HG03521 (cell line): ENCODE results near the gene SP100.
"Not testable (repeated sequence)": the region's sequence is repeated elsewhere in the genome, so short reads cannot be mapped to it uniquely, and the experiment has no call there.

Experiments
- ATAC-seq: cut with Tn5 transposase; IDR thresholded peaks from one replicate; pipeline ENCODE4 v1.9.1; 2021; ENCODE audit warnings: mild to moderate bottlenecking, moderate library complexity; ENCODE audit not compliant: unreplicated experiment

The SP100 gene

GRCh38 chr2:230455005-230455684, 39.1 kb downstream of the SP100 start:
- ATAC-seq: no peak

- ATAC-seq: no peak
These were observed 41.2 kb downstream of the SP100 start for GRCh38 chr2:230457073-230457768.

GRCh38 chr2:230457793-230458192, 41.8 kb downstream of the SP100 start:
- no peak for ATAC-seq

GRCh38 chr2:230459216-230459615, 43.2 kb downstream of the SP100 start:
- ATAC-seq: no peak

GRCh38 chr2:230471074-230471473, 55.1 kb downstream of the SP100 start:
- ATAC-seq: peak; percentile 46

GRCh38 chr2:230472621-230473018, 56.6 kb downstream of the SP100 start:
- no peak for ATAC-seq

- ATAC-seq: no peak
These were observed 57.4 kb downstream of the SP100 start for GRCh38 chr2:230473378-230473777.

- no peak for ATAC-seq
These were observed 59.1 kb downstream of the SP100 start for GRCh38 chr2:230475143-230475542.

- no peak for ATAC-seq
These were observed 69.9 kb downstream of the SP100 start for GRCh38 chr2:230485801-230486341.

GRCh38 chr2:230491219-230491618, 75.2 kb downstream of the SP100 start:
- not testable (repeated sequence) for ATAC-seq

GRCh38 chr2:230492107-230492506, 76.1 kb downstream of the SP100 start:
- no peak for ATAC-seq

GRCh38 chr2:230494980-230495379, 79.0 kb downstream of the SP100 start:
- ATAC-seq: no peak

- ATAC-seq: no peak
These were observed 80.9 kb downstream of the SP100 start for GRCh38 chr2:230496891-230497290.

- no peak for ATAC-seq
These were observed 82.6 kb downstream of the SP100 start for GRCh38 chr2:230498506-230499107.

- ATAC-seq: no peak
These were observed 86.6 kb downstream of the SP100 start for GRCh38 chr2:230502593-230502992.

GRCh38 chr2:230503798-230504197, 87.8 kb downstream of the SP100 start:
- no peak for ATAC-seq

GRCh38 chr2:230505162-230505561, 89.2 kb downstream of the SP100 start:
- ATAC-seq: peak; percentile 71

- no peak for ATAC-seq
These were observed 97.2 kb downstream of the SP100 start for GRCh38 chr2:230512955-230513748.

GRCh38 chr2:230520061-230520874, 104.3 kb downstream of the SP100 start:
- ATAC-seq: no peak

- ATAC-seq: no peak
These were observed 104.8 kb downstream of the SP100 start for GRCh38 chr2:230520875-230521155.
